ENCODE results near the gene CPEB4.

Gene CPEB4

GRCh38 chr5:173885475-173886010 lies 2.6 kb upstream of the CPEB4 start:
- no peak for DNase-seq

GRCh38 chr5:173886150-173886549 lies 2.0 kb upstream of the CPEB4 start:
- no peak for DNase-seq

GRCh38 chr5:173888473-173889131 lies 453 bp downstream of the CPEB4 start:
- DNase-seq = no peak

- no peak for DNase-seq
Observed at GRCh38 chr5:173890195-173890991, 2.2 kb downstream of the CPEB4 start.

GRCh38 chr5:173891308-173892116 lies 3.4 kb downstream of the CPEB4 start:
- no peak for DNase-seq

- no peak for DNase-seq
Observed at GRCh38 chr5:173893192-173893561, 5.0 kb downstream of the CPEB4 start.

- DNase-seq = no peak
Observed at GRCh38 chr5:173895401-173896165, 7.4 kb downstream of the CPEB4 start.

GRCh38 chr5:173896631-173897030 lies 8.5 kb downstream of the CPEB4 start:
- no peak for DNase-seq

GRCh38 chr5:173901705-173902104 lies 13.6 kb downstream of the CPEB4 start:
- DNase-seq = no peak

GRCh38 chr5:173902334-173902733 lies 14.2 kb downstream of the CPEB4 start:
- DNase-seq = no peak

GRCh38 chr5:173902743-173903142 lies 14.6 kb downstream of the CPEB4 start:
- no peak for DNase-seq

GRCh38 chr5:173903396-173904140 lies 15.4 kb downstream of the CPEB4 start:
- DNase-seq = no peak

- DNase-seq = no peak
Observed at GRCh38 chr5:173904151-173904550, 16.0 kb downstream of the CPEB4 start.

- DNase-seq = no peak
Observed at GRCh38 chr5:173907284-173907683, 19.1 kb downstream of the CPEB4 start.

GRCh38 chr5:173907686-173908371 lies 19.7 kb downstream of the CPEB4 start:
- DNase-seq = no peak

- DNase-seq = no peak
Observed at GRCh38 chr5:173909199-173909598, 21.1 kb downstream of the CPEB4 start.

GRCh38 chr5:173910215-173910614 lies 22.1 kb downstream of the CPEB4 start:
- no peak for DNase-seq

GRCh38 chr5:173911623-173912022 lies 23.5 kb downstream of the CPEB4 start:
- DNase-seq = no peak

GRCh38 chr5:173913686-173914321 lies 25.7 kb downstream of the CPEB4 start:
- DNase-seq = no peak

- DNase-seq = no peak
Observed at GRCh38 chr5:173915310-173916014, 27.3 kb downstream of the CPEB4 start.
